GM19452 (cell line): ENCODE measurements around the gene SH3BP5.
A peak's percentile ranks its signal among the peaks of the same experiment; 100 is the strongest.
"Not testable (repeated sequence)": the region's sequence is repeated elsewhere in the genome, so short reads cannot be mapped to it uniquely, and the experiment has no call there.

Experiments
- ATAC-seq: cut with Tn5 transposase; IDR thresholded peaks from one replicate; pipeline ENCODE4 v1.9.1; 2021; ENCODE audit not compliant: unreplicated experiment

SH3BP5 gene

DNA sequence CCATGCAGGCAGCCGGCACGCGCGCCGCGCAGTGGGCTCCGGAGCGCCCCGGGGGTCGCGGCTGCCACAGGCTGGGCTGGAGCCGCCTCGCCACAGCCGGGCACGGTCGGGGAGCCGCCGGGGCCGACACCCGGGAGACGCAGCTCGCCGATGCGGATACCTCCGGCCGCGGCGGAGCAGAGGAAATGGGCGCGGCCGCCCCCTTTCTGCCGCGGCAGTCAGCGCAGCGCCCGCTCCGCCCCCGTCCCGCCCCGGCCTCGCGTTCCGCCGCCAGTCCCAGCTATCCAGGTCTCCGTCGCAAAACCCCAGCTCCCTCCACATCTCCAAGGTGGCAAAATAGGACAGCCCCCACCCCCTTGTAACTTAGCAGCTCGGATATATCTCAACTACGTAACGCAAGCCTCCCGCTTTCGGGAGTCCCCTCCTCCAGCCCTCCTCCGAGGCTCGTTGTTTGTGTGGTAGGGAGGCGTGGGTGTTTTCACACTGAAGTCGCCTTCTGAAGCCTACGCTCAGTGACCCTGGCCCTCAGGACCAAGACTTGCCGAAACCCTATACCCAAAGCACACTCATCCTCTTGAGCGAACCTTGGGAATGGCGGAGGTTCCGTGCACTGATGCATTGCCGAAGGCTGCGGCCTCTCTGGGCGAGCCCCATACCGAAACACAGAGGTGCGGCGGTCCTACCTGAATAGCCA, at the start of gene SH3BP5:
Gene SH3BP5, minus strand, starts transcription at position 182 of the 694 bp plus-strand sequence. Its CDS starts 178 bp downstream, at position 4.
- peak; percentile 81 for ATAC-seq

GRCh38 chr3:15380980-15381890, 48.8 kb upstream of the SH3BP5 start:
- no peak for ATAC-seq

GRCh38 chr3:15377961-15378791, 45.8 kb upstream of the SH3BP5 start:
- peak; percentile 90 for ATAC-seq

GRCh38 chr3:15375461-15376000, 43.1 kb upstream of the SH3BP5 start:
- no peak for ATAC-seq

DNA sequence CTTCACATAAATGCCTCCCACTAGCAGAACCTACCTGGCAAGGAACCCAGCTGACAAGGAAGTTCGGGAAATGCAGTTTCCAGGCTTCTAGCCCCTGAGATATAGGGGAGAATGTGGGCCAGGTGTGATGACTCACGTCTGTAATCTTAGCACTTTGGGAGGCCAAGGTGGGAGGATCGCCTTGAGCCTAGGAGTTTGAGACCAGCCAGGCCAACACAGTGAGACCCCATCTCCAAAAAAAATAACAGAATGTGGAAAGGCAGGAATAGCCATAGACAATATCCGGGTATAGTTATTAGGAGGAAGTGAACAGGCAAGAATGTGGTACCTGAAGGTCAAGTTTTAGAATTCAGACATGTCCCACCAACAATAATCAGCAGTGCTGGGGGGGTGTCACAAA, 40.5 kb upstream of the SH3BP5 start:
- no peak for ATAC-seq

- ATAC-seq: no peak
Measured at GRCh38 chr3:15368561-15369135, 36.3 kb upstream of the SH3BP5 start.

GRCh38 chr3:15367059-15367458, 34.7 kb upstream of the SH3BP5 start:
- no peak for ATAC-seq

DNA sequence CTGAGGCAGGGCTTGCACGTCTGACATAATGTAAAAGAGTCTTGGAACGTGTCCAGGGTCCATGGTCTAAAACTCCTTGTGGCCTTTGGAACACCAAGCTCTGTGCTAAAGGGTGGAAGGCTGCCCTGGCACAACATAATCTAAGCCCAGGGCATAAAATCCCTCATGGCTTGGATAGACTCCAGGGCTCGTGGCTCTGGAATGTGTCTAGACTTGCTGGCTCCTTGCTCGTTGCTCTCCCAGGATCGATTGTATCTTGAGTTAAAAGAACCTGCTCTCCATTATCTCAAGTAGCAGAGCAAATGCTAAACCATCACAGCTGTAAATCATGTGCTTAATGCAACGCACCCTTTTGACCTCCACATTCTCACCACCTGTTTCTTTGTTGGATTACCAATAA, 31.7 kb upstream of the SH3BP5 start:
- ATAC-seq: not testable (repeated sequence)

DNA sequence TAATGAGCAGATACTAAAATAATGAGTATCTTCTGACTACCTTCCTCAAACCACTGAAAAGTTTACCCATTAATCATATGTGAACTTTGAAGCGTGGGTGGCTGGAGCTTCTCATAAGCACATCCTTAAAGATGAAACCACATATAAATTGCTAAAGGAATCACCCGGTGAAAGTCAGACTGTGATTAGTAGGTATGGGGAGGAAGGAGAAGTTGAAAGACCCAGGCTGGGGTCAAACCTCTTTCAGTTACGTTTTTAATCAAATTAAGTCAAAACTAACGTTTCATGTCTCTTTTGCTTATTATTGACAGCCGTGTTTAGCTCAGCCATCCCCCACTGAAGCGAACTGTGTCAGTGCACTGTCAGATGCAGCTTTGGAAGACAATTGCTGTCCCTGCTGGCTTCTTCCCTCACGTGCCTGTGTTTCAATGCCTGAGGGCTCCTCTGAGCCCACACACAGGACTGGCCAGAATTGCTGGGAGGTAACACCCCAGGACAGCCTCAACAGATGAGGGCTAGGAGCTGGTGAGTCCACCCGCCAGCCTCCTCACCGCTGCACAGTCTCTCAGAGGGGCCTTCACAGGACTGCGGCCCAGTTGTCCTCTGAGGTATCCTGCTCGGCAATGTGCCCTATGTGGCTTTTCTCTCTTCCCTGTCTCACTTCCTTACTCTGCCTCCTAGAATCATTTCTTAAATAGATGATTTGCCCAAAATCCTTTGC, 29.3 kb upstream of the SH3BP5 start:
- ATAC-seq: peak; percentile 80

DNA sequence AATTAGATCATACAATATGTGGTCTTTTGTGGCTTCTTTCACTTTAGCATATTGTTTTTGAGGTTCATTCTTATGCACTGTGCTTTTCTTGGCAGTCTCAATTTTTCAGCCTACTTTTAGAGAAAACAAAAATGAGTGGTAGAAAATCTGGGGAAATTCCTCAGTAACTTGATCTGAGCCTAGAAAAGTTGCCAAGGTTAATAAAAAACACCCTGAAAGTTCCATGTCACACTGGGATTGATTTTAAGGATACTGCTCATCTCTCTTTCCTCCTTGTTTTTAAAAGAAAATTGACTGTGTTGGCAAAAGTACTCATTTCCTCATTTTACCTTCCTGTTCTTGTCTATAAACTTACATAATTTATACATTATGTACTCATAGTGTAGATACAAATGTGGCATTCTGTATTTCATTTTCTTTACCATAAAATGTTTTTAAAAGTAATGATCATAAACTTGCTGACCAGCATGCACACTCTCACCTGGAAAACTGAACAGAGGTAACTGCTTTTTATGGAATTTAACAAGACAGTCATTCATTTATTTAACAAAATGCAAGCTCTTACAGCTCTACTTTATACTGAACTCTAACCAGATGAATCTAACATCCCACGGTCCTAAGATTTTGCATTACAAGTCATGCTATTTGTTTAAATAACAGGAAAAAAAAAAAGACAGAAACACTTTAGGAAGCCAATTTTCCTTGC, 28.6 kb upstream of the SH3BP5 start:
- ATAC-seq: no peak

- ATAC-seq: no peak
Measured at GRCh38 chr3:15359677-15360397, 27.5 kb upstream of the SH3BP5 start.

DNA sequence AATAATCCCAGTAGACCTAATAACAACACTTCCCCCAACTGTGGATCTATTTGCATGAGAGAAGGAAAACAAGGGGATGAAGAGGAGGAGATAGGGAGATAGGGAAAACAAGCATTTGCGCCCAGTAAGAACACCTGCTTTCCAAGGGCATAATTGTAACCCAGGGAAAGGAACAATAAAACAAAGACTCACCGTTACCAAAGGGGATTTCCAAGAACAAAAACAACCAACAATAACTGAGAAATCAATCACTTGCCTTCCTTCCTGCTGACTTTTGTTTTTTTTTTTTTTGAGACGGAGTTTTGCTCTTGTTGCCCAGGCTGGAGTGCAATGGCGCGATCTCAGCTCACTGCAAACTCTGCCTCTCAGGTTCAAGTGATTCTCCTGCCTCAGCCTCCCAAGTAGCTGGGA, 24.3 kb upstream of the SH3BP5 start:
- ATAC-seq: not testable (repeated sequence)

DNA sequence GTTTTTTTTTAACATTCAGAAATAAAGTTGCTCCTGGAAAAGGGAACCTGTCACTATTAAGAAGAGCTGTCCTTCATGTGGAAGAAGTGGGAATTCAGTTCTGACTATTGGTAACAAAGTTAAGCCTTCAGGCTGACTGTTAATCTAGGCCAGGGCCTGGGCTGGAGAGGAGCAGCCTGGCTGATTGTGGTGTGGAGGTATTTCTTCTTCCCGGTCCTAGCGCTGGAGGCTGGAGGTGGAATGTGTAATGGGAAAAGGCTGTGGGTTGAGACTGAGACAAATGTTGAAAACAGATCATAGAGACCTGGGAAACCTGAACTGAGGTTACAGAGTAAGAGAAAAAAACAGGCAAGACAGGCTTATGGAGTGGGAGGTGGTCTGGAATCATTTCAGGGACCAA, 23.8 kb upstream of the SH3BP5 start:
- ATAC-seq: no peak

DNA sequence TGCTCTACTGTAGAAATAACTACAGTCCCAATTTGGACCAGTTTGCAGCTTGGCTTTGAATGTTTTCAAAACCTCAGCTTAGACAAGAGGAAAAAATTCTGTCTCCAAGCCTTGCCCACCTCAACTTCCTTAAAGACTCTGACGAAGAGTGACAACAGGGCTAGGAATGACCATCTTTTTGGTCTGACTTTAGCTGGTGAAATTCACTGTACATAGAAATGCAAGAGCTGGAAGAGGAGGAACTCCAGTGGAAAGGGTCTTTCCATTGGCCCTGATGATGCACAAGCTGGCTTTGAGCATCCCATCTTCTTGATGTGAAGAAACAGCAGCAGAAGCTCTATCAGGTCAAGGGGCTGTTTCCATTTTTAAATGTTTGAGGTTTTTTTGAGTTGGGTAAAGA, 22.7 kb upstream of the SH3BP5 start:
- no peak for ATAC-seq

DNA sequence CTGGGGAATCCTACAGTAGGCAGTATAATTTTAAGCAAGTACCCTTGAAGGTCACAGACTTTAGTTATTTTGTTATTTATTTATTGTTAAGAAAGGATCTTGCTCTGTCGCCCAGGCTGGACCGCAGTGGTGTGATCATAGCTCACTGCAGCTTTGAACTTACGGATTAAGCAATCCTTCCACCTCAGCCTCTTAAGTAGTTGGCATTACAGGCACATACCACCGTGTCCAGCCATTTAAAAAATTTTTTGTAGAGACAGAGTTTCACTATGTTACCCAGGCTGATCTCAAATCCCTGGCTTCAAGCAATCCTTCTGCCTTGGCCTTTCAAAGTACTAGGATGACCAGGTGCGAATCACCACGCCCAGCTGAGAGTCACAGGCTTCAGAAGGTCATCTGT, 22.1 kb upstream of the SH3BP5 start:
- ATAC-seq: no peak

DNA sequence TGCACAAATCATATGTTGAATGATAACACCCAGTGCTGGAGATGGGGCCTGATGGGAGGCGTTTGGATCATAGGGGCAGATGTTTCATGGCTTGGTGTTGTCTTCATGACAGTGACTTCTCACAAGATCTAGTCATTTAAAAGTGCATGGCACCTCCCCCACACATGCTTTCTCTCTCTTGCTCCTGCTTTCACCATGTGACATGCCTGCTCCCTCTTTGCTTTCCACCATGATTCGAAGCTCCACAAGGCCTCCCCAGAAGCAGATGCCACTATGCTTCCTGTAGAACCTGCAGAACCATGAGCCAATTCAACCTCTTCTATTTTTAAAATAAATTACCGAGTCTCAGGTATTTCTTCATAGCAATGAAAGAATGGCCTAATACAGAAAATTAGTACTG, 17.8 kb upstream of the SH3BP5 start:
- no peak for ATAC-seq

- ATAC-seq: not testable (repeated sequence)
Measured at GRCh38 chr3:15349438-15349837, 17.1 kb upstream of the SH3BP5 start.

- ATAC-seq: no peak
Measured at GRCh38 chr3:15348246-15348645, 15.9 kb upstream of the SH3BP5 start.

- no peak for ATAC-seq
Measured at GRCh38 chr3:15347737-15348110, 15.3 kb upstream of the SH3BP5 start.
